ENCODE results near the gene LYRM4.

The LYRM4 gene

DNA sequence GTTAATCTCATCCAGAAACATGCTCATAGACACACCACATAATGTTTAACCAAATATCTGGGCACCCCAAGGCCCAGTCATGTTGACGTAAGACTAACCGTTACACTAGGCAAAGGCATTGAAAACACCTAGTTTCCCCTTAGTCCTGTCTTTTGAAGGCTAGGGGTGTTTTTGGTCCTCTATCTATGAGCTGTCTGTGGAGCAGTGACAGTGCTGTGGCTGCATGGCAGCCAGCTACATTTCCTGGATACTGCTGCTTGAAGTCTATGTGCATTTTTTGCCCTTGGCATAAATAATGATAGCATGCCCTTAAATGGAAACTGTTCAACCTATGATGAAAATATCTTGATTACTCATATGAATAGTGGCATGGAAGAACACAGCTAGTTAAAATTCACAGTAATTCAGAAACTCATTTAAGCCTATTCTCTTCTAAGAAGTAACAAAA, 19.2 kb upstream of the LYRM4 start:
- no peak for DNase-seq

- no peak for DNase-seq
These were observed 17.9 kb upstream of the LYRM4 start for GRCh38 chr6:5278565-5279120.

DNA sequence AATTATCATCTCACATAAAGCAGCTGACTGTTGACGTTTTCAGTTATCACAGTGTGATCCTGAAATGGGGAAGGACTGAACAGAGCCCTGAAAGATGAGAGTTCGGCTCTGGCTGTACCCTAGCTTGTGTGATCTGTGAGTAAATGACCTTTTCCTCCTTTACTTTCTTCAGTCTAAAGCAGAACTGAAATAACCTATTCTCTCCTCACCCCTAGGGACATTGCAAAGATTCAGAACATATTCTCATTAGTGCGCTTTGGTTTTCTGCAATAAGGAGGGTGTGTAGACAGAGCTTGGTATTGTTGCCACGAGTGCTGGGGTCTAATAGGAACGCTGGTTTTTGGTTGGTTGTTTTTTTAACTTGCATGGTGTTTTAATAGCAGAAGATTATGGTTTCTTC, 17.3 kb upstream of the LYRM4 start:
- DNase-seq: no peak

DNA sequence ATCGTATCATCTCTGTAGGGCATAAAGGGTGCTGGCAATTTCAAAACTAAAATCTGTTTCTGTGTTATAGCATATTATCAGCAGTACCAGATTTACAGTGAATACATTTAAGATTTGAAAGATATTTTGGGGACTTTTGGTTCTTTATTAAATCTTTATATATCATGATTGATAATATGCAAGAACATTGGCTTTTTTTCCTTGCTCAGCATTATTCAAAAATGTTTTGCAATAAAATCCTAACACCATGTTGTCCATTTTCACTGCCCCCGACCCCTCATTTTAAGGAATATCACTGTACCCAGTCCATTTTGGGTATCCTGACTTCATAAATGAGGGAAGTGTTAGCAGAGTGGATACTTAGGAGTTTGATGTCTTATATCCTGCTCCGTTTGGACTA, 16.8 kb upstream of the LYRM4 start:
- DNase-seq: no peak

- DNase-seq: no peak
These were observed 15.8 kb upstream of the LYRM4 start for GRCh38 chr6:5276581-5276980.

DNA sequence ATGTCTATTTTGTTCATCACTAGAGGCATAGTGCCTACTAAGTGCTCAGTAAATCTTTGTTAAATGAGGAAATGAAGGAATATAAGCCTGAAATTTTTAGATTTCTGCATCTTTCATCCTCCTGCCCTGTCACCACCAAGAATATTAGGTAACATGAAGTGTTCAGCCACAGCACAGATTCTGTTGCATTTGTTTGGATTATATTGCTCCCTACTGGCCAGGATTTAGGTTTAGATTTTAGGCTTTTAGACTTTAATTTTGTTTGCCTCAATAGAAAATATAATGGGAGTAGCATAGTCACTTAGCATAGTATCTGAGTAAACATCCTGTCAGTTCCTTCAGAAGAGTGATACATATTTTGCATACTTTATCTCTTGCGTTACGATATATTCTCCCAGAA, 14.7 kb upstream of the LYRM4 start:
- no peak for DNase-seq

- DNase-seq: no peak
These were observed 13.5 kb upstream of the LYRM4 start for GRCh38 chr6:5274231-5274630.

GRCh38 chr6:5271926-5272325, 11.2 kb upstream of the LYRM4 start:
- no peak for DNase-seq

DNA sequence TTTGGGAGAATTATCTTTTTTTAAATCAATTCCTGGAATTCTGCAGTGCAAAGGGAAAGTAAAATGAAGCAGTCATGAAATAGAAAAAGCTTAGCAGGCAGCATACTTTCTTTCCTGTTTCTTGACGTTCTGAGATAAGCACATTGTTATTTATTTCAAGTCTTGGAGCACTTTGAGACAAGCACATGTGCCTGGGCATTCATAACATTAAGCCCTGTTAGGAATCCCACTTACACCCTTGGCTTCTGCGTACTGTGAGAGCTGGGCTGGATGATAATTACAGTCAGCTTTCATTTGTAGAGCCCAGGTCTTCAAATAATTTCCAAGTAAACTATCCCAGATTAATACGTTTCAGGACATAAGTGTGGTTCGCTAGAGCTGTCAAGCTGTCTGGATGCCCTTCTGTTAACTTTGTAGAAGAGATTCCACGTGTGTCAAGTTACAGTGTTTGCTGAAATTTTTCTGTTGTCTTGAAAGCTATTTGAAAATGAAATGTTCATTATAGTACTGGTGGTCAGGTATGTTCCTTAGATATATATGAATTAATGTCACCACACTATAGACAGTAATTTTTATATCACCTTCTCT, 9.4 kb upstream of the LYRM4 start:
- DNase-seq: no peak

GRCh38 chr6:5266423-5266822, 5.7 kb upstream of the LYRM4 start:
- DNase-seq: no peak

DNA sequence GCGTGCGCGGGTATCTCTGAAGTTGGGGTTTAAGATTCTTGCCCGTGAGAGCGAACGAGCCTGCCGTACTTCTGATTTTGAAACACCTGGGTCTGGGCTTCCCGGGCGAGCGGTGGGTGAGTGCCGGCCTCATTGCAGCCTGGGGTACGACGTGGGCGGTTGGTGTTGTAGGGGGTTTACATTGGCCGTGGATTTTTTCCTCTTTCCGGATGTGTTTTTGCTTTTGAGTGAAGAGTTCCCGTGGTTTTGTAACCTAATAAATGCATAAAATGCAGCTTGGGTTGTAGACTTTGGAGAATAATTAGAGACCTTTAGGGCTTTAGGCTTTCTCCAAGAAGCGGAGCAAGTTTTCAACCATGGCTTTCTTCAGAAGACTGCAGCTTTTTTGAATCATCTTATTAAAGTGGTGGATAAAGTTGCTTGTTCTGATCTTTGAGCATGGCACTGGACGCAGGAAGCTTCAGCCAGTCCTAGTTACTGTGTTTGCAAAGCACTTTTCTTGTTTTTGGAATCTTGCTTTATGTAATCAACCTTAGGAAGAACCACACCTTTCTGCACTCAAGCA, 877 bp upstream of the LYRM4 start:
- no peak for DNase-seq

GRCh38 chr6:5260111-5260620, 584 bp downstream of the LYRM4 start:
- DNase-seq: no peak

DNA sequence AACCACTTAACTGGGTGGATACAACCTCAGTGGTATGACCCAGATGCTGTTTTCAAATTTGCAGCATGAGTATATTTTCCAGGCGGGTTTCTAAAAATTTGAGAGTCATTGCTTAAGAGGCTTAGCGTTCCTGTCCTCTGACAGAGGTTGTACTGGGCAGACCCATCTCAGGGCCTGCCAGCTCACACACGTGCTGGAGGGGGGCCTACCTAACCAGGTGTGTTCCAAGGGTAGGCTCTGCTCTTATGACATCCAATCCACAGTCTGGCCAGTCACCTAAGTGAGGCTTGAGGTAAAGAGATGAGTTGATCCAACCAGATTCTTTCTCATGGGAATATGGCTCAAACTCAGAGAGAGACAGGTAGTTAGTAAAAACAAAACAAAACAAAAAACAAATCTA, 1.3 kb downstream of the LYRM4 start:
- no peak for DNase-seq

DNA sequence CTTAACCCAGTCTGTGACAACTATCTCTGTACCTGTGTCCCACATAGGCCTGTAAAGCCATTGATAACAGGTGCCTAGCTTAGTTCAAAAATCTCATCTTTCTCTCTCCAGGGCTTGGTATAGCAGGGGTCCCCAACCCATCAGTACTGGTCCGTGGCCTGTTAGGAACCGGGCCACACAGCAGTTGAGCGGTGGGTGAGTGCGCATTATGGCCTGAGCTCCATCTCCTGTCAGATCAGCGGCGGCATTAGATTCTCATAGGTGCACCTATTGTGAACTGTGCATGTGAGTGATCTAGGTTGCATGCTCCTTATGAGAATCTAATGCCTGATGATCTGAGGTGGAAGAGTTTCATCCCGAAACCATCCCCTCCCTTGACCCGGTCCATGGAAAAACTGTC, 3.4 kb downstream of the LYRM4 start:
- DNase-seq: no peak

GRCh38 chr6:5256952-5257351, 3.8 kb downstream of the LYRM4 start:
- DNase-seq: no peak

DNA sequence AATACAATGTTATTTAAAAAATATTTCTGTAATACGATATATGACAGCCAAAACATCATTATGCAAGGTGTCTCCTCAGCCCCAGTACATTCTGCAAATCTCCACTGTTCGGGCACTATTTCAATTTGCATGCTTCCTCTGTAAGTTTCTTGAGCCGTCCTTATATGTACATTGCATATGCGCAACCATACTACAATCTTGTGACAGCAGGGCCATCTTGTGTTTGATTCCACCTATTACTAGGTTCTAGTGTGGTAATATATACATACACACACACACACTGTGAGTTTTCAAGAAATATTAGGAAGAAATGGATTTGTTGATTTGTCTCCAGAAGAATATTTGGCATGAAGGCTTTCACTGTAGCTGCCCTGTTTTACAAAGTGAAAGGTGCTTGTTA, 9.8 kb downstream of the LYRM4 start:
- no peak for DNase-seq

DNA sequence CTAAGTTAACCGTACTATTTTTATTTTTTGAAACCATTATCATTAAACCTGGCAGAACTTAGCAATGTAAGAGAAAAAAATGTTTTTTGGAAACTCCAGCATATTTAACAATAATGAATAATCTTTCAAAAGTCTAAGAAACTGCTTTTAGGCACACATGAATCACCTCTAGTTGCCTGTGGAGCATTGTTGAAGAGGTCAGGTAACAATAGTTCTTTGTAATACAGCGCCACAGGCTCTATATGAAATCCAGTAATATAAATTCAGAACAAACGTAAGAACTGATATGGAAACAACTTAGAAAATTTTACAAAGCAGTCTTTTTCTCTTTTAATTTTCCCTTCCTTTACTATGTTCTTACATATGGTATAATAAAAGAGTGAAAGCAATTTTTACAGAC, 10.3 kb downstream of the LYRM4 start:
- DNase-seq: no peak

DNA sequence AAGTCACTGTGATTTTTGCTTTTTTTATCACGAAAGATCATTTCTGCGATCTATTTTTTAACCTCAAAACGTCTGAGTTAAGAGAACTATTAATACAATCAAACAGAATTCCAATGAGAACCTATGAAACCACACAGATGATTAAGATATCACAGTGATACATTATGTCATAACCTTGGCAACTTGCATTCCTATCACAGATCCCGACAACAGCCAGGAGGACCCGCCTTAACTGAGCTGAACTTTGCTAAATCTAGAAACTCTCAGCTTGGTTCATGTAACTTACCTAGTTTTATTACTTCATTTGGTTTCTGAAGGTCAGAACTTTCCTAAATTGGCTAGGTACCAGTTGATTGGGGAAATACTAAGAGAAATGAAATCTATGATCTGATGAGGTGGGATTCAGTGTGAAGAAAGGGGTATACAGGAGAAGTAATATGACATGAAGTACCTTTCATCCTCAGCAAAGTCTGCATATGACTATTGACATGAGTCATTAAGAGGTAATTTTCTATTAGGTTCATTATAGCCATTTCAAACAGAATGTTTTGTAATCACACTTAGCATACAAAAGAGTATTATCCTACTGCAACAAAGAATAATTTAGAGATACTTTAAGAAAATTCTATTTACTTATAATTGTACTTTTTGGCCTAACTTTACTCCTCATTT, 11.2 kb downstream of the LYRM4 start:
- DNase-seq: no peak

DNA sequence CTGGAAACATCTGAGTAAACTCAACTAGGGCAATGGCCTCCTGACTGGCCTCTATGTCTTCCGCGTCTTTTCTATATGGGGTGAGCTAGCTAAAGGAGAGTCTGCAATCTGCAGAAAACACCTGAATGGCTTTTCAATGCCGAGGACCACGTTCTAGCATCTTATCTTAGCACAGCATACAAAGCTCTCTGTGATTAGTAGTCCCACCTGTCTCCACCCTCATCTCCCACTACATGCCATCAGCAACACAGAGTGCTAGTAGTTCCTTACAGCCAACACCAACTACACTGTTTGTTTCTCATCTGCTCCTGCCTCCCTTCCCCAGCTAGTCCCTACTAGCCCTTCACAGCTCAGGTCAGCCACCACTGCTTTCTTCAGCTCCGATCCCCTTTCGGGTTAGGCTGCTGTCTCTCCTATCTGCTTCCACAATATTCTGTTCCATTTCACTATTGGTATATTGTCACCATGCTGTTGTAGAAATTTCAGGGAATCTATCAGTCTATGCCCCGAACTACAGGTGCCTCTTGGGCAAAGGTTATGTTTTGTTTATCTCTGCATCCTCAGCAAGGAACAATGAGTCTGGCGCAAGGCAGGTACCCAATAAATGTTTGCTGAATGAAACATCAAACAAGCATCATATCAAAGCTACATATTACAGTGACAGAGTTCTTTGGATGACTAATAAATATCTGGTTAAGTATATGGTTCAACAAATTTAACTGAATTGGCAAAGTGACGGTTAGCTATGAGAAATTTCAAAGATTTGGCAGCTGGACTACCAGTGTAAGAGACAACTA, 12.2 kb downstream of the LYRM4 start:
- no peak for DNase-seq

GRCh38 chr6:5247201-5247600, 13.5 kb downstream of the LYRM4 start:
- DNase-seq: no peak

DNA sequence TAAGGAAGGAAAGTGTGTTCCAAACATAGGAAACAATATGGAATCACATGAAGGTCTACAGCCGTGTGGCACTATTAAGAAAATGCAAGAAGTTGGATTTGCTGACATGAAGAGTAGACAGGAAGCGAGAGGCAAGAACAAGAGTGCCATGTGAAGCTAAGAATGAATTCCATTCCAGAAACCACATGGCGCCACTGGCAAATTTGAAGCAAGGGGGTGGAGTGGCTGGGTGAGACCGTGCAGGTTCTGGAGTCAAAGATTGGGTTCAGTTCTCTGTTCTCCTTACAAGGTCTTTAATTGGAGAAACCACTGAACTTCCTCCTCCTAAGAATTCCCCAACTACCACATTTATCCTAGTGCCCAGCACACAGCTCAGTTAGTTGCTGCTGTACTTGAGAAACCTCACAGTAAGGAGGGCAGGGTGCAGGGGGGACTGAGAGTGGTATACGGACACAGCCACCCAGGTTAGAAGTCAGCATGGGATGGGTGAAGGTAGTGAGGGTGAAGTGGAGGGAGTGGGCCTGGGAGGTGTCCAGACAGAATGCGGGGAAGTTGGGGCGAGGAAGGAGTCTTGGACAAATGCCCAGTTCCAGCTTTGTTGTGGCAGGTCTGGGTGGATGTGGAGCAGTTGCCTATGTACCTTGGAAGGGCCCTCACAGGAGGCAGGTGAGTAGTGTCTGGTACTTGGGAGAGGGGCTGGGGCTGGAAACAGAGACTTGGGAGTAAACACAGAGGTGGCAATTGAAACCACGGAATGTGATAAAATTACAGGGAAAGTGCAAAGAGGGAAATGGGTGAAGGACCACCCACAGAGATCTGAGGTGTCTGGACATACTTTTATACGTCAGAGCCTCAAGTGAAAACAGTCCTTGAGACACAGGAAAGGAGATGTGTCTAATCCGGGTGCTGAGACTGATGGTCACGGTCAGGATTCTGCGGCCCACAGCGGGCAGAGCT, 14.3 kb downstream of the LYRM4 start:
- no peak for DNase-seq

DNA sequence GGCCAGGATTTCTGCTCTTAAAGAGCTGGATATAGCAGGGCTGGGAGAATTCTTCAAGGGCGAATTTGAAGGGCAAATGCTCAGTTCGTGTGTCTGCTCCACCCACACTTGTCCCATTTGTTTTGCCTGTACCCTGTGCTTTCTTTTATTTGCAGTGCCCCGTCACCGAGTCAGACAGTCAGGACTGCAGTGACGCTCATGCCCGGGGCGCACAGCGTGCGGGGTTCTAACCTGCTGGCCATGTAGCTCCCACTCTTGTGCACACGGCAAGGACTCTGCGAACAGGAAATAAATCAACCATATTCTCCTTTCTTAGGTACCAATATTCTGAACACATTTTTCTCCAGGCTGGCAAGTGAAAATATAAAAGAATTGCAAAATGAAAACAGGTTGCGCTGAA, 17.7 kb downstream of the LYRM4 start:
- DNase-seq: no peak

Data from NCI-H1092 (cell line).